ENCODE data around the gene MED13. TPM values are rescaled to one million over a fixed set of nuclear protein-coding genes. Genes with fewer than 3 reads are reported as not detected.

Gene MED13
- total and polyA plus RNA-seq, 2 experiments from 2014 or later, result 6.6 to 51.2 TPM

GRCh38 chr17:62101515-62101914 lies 36.4 kb upstream of the MED13 start:
- Histone ChIP-seq H3K4me3 (no peak overlapping the region), H2AFZ (no peak overlapping the region), H3K9me3 (ENCODE audit: low read depth) (no peaks in the 10 kb centered on the region), H4K20me1 (ENCODE audit: insufficient read depth, poor library complexity, severe bottlenecking) (no peaks in the 10 kb centered on the region), H3K79me2 (no peaks in the 10 kb centered on the region), H3K36me3 (replicated peaks; ENCODE audit: insufficient read depth, low read depth) (no peaks in the 10 kb centered on the region), H3K27me3 (no peaks in the 10 kb centered on the region), H3K27ac (peak overlapping the region; percentile 68), H3K4me1 (ENCODE audit: insufficient read depth) (peaks cover 11% of the 10 kb centered on the region), H3K4me2 (peak overlapping the region; percentile 32), H3K9me2 (replicated peaks; ENCODE audit: insufficient read depth) (no peaks in the 10 kb centered on the region)
- TF ChIP-seq CTCF (IDR thresholded peaks at IDR 0.05; ENCODE audit: poor library complexity) (no peak), EZH2 (IDR thresholded peaks at IDR 0.05; ENCODE audit: borderline replicate concordance) (no peak), EZH2phosphoT487 (IDR thresholded peaks at IDR 0.05; ENCODE audit: low read depth, severe bottlenecking, unreplicated experiment) (no peak)
- 48% methylated on average over 4 of the region's 4 CpGs for WGBS (ENCODE audit: low lambda C conversion rate, missing lambda C conversion rate)
- DNase-seq (ENCODE audit: low spot score), result peak; percentile 26

DNA sequence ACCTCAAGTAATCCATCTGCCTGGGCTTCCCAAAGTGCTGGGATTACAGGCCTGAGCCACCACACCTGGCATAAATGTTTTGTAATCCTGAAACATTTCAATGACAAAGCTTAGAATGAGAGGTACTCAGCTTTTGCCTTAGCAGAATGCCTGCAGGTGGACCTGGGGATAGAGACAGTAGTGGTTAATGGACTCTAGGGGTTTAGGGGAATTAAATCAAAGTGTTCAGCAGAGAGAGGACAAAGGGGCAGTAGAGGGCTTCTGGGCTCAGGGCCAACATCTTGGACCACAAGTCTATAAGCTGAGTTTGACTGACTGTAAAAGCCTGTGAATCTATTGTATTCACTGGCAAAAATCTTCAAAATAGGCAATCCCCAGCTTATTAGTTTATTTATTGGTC lies 36.0 kb upstream of the MED13 start:
- Histone ChIP-seq H4K20me1 (ENCODE audit: insufficient read depth, poor library complexity, severe bottlenecking) (no peaks in the 10 kb centered on the region), H3K79me2 (no peaks in the 10 kb centered on the region), H3K36me3 (replicated peaks; ENCODE audit: insufficient read depth, low read depth) (no peaks in the 10 kb centered on the region), H3K27ac (peak overlapping the region; percentile 68), H3K4me3 (no peak overlapping the region), H3K9me2 (replicated peaks; ENCODE audit: insufficient read depth) (no peaks in the 10 kb centered on the region), H3K4me1 (ENCODE audit: insufficient read depth) (peaks cover 11% of the 10 kb centered on the region), H2AFZ (no peak overlapping the region), H3K27me3 (no peaks in the 10 kb centered on the region), H3K9me3 (ENCODE audit: low read depth) (no peaks in the 10 kb centered on the region), H3K4me2 (peak overlapping the region; percentile 32)
- DNase-seq (ENCODE audit: low spot score), result no peak
- TF ChIP-seq CTCF (IDR thresholded peaks at IDR 0.05; ENCODE audit: poor library complexity) (no peak), EZH2 (IDR thresholded peaks at IDR 0.05; ENCODE audit: borderline replicate concordance) (no peak), EZH2phosphoT487 (IDR thresholded peaks at IDR 0.05; ENCODE audit: low read depth, severe bottlenecking, unreplicated experiment) (no peak)

DNA sequence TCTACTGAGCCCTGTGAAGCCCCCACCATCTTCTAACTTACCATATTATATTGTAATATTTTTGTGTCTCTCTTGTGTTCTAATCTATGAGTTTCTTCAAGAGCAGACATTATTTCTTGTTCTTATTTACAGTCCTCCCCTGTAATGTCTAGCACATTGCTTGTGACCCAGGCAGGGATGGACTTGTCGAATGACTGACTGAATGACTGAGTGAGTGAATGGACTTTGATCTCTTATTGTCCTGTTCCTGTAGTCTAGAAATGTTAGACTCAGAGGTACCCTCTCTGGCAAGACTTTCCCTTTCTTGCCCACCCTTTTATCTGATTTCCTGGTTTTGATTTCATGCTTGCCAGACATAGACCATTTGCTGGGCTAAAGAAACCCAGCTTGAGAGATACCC lies 35.0 kb upstream of the MED13 start:
- no peak overlapping the region for H3K27ac ChIP-seq
- H3K4me1 ChIP-seq (ENCODE audit: insufficient read depth), result peaks cover 6% of the 10 kb centered on the region
- no peaks in the 10 kb centered on the region for H3K36me3 ChIP-seq (replicated peaks; ENCODE audit: insufficient read depth, low read depth)
- no peak overlapping the region for H2AFZ ChIP-seq
- H3K9me3 ChIP-seq (ENCODE audit: low read depth), result no peaks in the 10 kb centered on the region
- no peak overlapping the region for H3K4me2 ChIP-seq
- DNase-seq (ENCODE audit: low spot score), result no peak
- WGBS (ENCODE audit: low lambda C conversion rate, missing lambda C conversion rate), result 80% methylated on average over 1 of the region's 1 CpG
- H3K79me2 ChIP-seq, result no peaks in the 10 kb centered on the region
- no peaks in the 10 kb centered on the region for H3K9me2 ChIP-seq (replicated peaks; ENCODE audit: insufficient read depth)
- H4K20me1 ChIP-seq (ENCODE audit: insufficient read depth, poor library complexity, severe bottlenecking), result no peaks in the 10 kb centered on the region
- TF ChIP-seq EZH2 (IDR thresholded peaks at IDR 0.05; ENCODE audit: borderline replicate concordance) (no peak), EZH2phosphoT487 (IDR thresholded peaks at IDR 0.05; ENCODE audit: low read depth, severe bottlenecking, unreplicated experiment) (no peak), CTCF (IDR thresholded peaks at IDR 0.05; ENCODE audit: poor library complexity) (no peak)
- H3K27me3 ChIP-seq, result no peaks in the 10 kb centered on the region
- no peak overlapping the region for H3K4me3 ChIP-seq

GRCh38 chr17:62099532-62099931 lies 34.5 kb upstream of the MED13 start:
- 95% methylated on average over 2 of the region's 2 CpGs for WGBS (ENCODE audit: low lambda C conversion rate, missing lambda C conversion rate)
- TF ChIP-seq CTCF (IDR thresholded peaks at IDR 0.05; ENCODE audit: poor library complexity), result no peak
- no peak for TF ChIP-seq EZH2 (IDR thresholded peaks at IDR 0.05; ENCODE audit: borderline replicate concordance)
- no peak for TF ChIP-seq EZH2phosphoT487 (IDR thresholded peaks at IDR 0.05; ENCODE audit: low read depth, severe bottlenecking, unreplicated experiment)
- no peak overlapping the region for H3K27ac ChIP-seq

More at GRCh38 chr17:62099532-62099931, 34.5 kb upstream of the MED13 start:
- Histone ChIP-seq H3K9me3 (ENCODE audit: low read depth) (no peaks in the 10 kb centered on the region), H3K79me2 (no peaks in the 10 kb centered on the region), H3K36me3 (replicated peaks; ENCODE audit: insufficient read depth, low read depth) (no peaks in the 10 kb centered on the region), H3K4me3 (no peak overlapping the region), H3K27me3 (no peaks in the 10 kb centered on the region), H4K20me1 (ENCODE audit: insufficient read depth, poor library complexity, severe bottlenecking) (no peaks in the 10 kb centered on the region), H3K4me2 (no peak overlapping the region), H3K9me2 (replicated peaks; ENCODE audit: insufficient read depth) (no peaks in the 10 kb centered on the region), H2AFZ (no peak overlapping the region), H3K4me1 (ENCODE audit: insufficient read depth) (peaks cover 6% of the 10 kb centered on the region)
- no peak for DNase-seq (ENCODE audit: low spot score)

All from hepatocyte (in vitro differentiated cells).